ENCODE data around the gene HSD11B2. TPM values are rescaled to one million over a fixed set of nuclear protein-coding genes. Genes with fewer than 3 reads are reported as not detected.

Gene HSD11B2
- total RNA-seq, 2 donors from 2014 or later, result 11.4 to 35.6 TPM

- Histone ChIP-seq H3K36me3 (no peaks in the 10 kb centered on the region), H3K4me3 (no peak overlapping the region), H3K27ac (peak overlapping the region in 1 of 2 donors; percentile 86), H3K4me1 (replicated peaks) (peaks cover 61% of the 10 kb centered on the region), H3K27me3 (replicated peaks; ENCODE audit: insufficient read depth) (no peaks in the 10 kb centered on the region), H3K9me3 (no peaks in the 10 kb centered on the region)
- TF ChIP-seq POLR2A (IDR thresholded peaks at IDR 0.05) (no peak), CTCF (IDR thresholded peaks at IDR 0.05) (no peak), POLR2AphosphoS5 (IDR thresholded peaks at IDR 0.05) (no peak)
- 88% methylated on average over 6 of the region's 6 CpGs for WGBS
- intact Hi-C loops (cut with DNase I), result no loop called here
- no peak for DNase-seq (ENCODE audit: low spot score)
These were observed 23.9 kb downstream of the HSD11B2 start for GRCh38 chr16:67454852-67455251.

- Histone ChIP-seq H3K4me3 (no peak overlapping the region), H3K9me3 (no peaks in the 10 kb centered on the region), H3K4me1 (replicated peaks) (peaks cover 64% of the 10 kb centered on the region), H3K27me3 (replicated peaks; ENCODE audit: insufficient read depth) (no peaks in the 10 kb centered on the region), H3K36me3 (no peaks in the 10 kb centered on the region), H3K27ac (peak overlapping the region; percentile 91 to 92)
- intact Hi-C loops (cut with DNase I), result no loop called here
- WGBS, result 21% methylated on average over 6 of the region's 6 CpGs
- TF ChIP-seq POLR2A (IDR thresholded peaks at IDR 0.05) (no peak), POLR2AphosphoS5 (IDR thresholded peaks at IDR 0.05) (peak; percentile 82), CTCF (IDR thresholded peaks at IDR 0.05) (peak in 3 of 4 experiments; percentile 40 to 77 (median 65))
- peak; percentile 82 for DNase-seq (ENCODE audit: low spot score)
These were observed 25.6 kb downstream of the HSD11B2 start for GRCh38 chr16:67456391-67457081.

DNA sequence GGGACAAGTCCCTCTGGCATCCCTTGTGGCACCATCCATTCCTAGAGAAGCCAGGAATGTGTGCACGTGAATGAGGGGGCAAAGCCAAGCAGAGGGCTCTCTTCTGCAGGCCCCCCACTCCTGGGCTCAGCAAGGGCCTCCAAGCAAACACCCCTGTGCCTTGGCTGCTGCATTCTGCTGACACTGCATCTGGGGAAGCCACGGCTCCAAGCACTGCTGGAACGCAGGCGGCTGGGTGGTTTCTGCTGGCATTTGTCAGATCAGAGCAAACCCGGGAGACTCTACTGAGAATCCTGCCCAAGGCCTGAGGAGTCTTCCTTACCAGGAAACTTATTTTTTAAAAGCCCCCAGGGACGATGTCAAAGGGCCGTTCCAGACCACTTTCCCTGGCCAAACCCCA lies 26.7 kb downstream of the HSD11B2 start:
- Histone ChIP-seq H3K9me3 (no peaks in the 10 kb centered on the region), H3K4me3 (no peak overlapping the region), H3K27me3 (replicated peaks; ENCODE audit: insufficient read depth) (no peaks in the 10 kb centered on the region), H3K4me1 (replicated peaks) (peaks cover 61% of the 10 kb centered on the region), H3K36me3 (no peaks in the 10 kb centered on the region), H3K27ac (peak overlapping the region; percentile 91 to 92)
- TF ChIP-seq POLR2A (IDR thresholded peaks at IDR 0.05), result no peak
- no peak for TF ChIP-seq POLR2AphosphoS5 (IDR thresholded peaks at IDR 0.05)
- no peak for TF ChIP-seq CTCF (IDR thresholded peaks at IDR 0.05)
- WGBS, result 43% methylated on average over 7 of the region's 7 CpGs
- intact Hi-C loops (cut with DNase I), result no loop called here
- no peak for DNase-seq (ENCODE audit: low spot score)

- no peak for DNase-seq (ENCODE audit: low spot score)
- no peaks in the 10 kb centered on the region for H3K9me3 ChIP-seq
- 74% methylated on average over 6 of the region's 6 CpGs for WGBS
- H3K27ac ChIP-seq, result peak overlapping the region; percentile 91 to 92
- no peak overlapping the region for H3K4me3 ChIP-seq
- no peaks in the 10 kb centered on the region for H3K27me3 ChIP-seq (replicated peaks; ENCODE audit: insufficient read depth)
- TF ChIP-seq CTCF (IDR thresholded peaks at IDR 0.05) (no peak), POLR2AphosphoS5 (IDR thresholded peaks at IDR 0.05) (no peak), POLR2A (IDR thresholded peaks at IDR 0.05) (no peak)
- H3K4me1 ChIP-seq (replicated peaks), result peaks cover 61% of the 10 kb centered on the region
- H3K36me3 ChIP-seq, result no peaks in the 10 kb centered on the region
- intact Hi-C loops (cut with DNase I), result no loop called here
These were observed 27.3 kb downstream of the HSD11B2 start for GRCh38 chr16:67458121-67458641.

Measured in prostate gland (tissue), 2 donors.